Measurements from ENCODE around the gene BFSP1. TPM values are rescaled to one million over a fixed set of nuclear protein-coding genes. Genes with fewer than 3 reads are reported as not detected.

Gene BFSP1
- total RNA-seq, 1 donor from 2014 or later: 0.80 TPM

Other genes with a start within 250 kb of the BFSP1 start
- gene DSTN, start 38.7 kb upstream of the BFSP1 start, total RNA-seq: 58.2 and 58.8 TPM in 2 replicates
- gene RRBP1, start 150.9 kb upstream of the BFSP1 start, total RNA-seq: 54.8 and 56.0 TPM in 2 replicates
- not detected in 2 replicates for gene BANF2, start 168.6 kb upstream of the BFSP1 start, total RNA-seq

Measured in activated T-helper 1 cell treated with anti-CD3 and anti-CD28 coated beads, Interleukin-12 subunit alpha, Interleukin-12 subunit beta, Interleukin-2, Interleukin-4 antibody, amounts not matched to agents 30 ng/mL and 10 ng/mL and 1 ng/mL, durations not matched to agents 14 hours and 24 hours and 36 hours (primary cell).